ENCODE results near the gene PSMD13.
A peak's percentile ranks its signal among the peaks of the same experiment; 100 is the strongest.

Gene PSMD13

GRCh38 chr11:204587-205109 is 32.1 kb upstream of the PSMD13 start:
- no peak for DNase-seq (ENCODE audit: low spot score)

- no peak for DNase-seq (ENCODE audit: low spot score)
These were observed 31.4 kb upstream of the PSMD13 start for GRCh38 chr11:205221-206001.

GRCh38 chr11:206002-206384 is 30.8 kb upstream of the PSMD13 start:
- DNase-seq (ENCODE audit: low spot score): no peak

GRCh38 chr11:206526-207207 is 30.1 kb upstream of the PSMD13 start:
- peak; percentile 55 for DNase-seq (ENCODE audit: low spot score)

- DNase-seq (ENCODE audit: low spot score): peak; percentile 98
These were observed 29.4 kb upstream of the PSMD13 start, which contains the start of the genes BET1L and RIC8A for GRCh38 chr11:207208-207862. Gene BET1L (minus strand): TSS chr11:207399. CDS start chr11:207321, 78 bp downstream. Gene RIC8A (plus strand): TSS chr11:207708. CDS start chr11:208855, 1,147 bp downstream.

- peak; percentile 51 for DNase-seq (ENCODE audit: low spot score)
These were observed 29.0 kb upstream of the PSMD13 start for GRCh38 chr11:207863-208180.

- peak; percentile 93 for DNase-seq (ENCODE audit: low spot score)
These were observed 28.4 kb upstream of the PSMD13 start for GRCh38 chr11:208181-208916.

- DNase-seq (ENCODE audit: low spot score): no peak
These were observed 27.9 kb upstream of the PSMD13 start for GRCh38 chr11:208917-209260.

GRCh38 chr11:209275-210121 is 27.3 kb upstream of the PSMD13 start:
- peak; percentile 39 for DNase-seq (ENCODE audit: low spot score)

- peak; percentile 87 for DNase-seq (ENCODE audit: low spot score)
These were observed 26.5 kb upstream of the PSMD13 start for GRCh38 chr11:210122-210802.

- DNase-seq (ENCODE audit: low spot score): no peak
These were observed 26.0 kb upstream of the PSMD13 start for GRCh38 chr11:210803-211180.

- DNase-seq (ENCODE audit: low spot score): no peak
These were observed 25.5 kb upstream of the PSMD13 start for GRCh38 chr11:211295-211694.

- no peak for DNase-seq (ENCODE audit: low spot score)
These were observed 25.0 kb upstream of the PSMD13 start for GRCh38 chr11:211741-212140.

GRCh38 chr11:212150-213100 is 24.4 kb upstream of the PSMD13 start:
- no peak for DNase-seq (ENCODE audit: low spot score)

GRCh38 chr11:213111-213510 is 23.7 kb upstream of the PSMD13 start:
- DNase-seq (ENCODE audit: low spot score): no peak

GRCh38 chr11:214083-214482 is 22.7 kb upstream of the PSMD13 start:
- no peak for DNase-seq (ENCODE audit: low spot score)

- no peak for DNase-seq (ENCODE audit: low spot score)
These were observed 21.2 kb upstream of the PSMD13 start for GRCh38 chr11:215581-216037.

GRCh38 chr11:216081-216974 is 20.4 kb upstream of the PSMD13 start:
- no peak for DNase-seq (ENCODE audit: low spot score)

All from GM03348 (cell line).